ENCODE results near the gene EPHB2.

The EPHB2 gene

DNA sequence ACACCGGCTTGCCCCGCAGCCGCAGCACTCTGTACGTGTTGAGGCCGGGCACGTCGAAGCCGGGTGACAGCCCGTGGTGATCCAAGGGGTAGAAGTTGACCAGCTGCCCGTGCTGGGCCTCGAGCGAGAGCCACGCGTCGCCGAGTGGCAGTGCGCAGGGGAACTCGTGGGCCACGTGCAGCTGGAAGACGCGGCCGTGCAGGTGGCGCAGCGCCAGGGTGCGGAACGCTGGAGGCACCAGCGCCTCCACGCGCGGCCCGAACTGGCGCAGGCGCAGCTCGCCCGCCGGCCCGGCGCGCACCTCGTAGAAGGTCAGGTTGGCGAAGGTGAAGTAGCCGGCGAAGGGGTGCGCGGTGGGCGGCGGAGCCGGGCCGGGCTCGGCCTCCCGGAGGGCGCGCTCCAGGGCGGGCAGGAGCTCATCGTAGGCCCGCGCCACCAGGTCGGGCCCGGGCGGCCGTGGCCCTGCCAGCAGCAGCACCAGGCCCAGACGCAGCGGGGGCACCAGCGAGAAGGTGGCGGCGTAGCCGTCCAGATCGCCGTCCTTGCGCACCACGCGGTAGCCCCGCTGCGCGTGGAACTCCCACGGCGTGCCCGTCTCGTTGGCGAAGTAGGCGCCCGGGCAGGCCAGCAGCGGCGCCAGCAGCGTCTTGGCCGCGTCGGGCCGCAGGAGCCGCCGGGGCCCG, 242.6 kb downstream of the EPHB2 start:
- no peak for DNase-seq (ENCODE audit: low spot score)

DNA sequence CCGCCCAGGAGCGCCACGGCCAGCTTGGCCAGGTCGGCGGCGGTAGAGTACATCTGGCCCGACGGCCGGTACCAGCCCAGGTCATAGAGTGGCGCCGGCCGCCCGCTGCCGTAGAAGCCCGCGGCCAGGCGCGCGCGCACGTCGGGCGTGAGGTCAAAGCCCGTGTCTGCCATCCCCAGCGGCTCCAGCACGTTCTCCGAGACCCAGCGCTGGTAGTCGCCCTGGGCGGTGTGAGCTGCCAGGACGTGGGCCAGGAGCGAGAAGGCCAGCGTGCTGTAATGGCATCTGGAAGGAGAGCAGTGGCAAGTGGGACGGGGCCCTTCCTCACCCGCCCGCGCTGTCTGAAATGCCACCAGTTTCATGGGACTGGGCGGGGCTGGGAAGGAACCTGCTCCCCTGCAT, 243.1 kb downstream of the EPHB2 start:
- DNase-seq (ENCODE audit: low spot score) = no peak

DNA sequence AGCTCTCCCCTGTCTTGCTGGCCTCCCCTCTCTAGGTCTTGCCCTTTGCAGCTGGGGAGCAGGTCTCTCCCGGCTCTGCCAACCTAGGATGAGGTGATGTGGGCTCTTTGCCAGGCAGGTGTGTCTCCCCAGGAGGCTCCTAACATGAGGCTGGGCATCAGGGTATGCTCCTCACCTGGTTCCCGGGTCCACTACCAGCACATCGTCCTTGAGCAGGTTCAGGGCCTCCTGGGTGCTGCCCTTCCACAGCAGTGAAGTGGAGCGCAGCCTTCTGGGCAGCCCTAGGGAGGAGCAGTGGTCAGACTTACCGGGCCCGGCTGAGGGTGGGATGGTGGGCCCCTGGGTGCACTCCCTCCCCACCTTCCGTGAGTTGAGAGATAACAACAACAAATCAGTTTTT, 244.5 kb downstream of the EPHB2 start:
- no peak for DNase-seq (ENCODE audit: low spot score)

GRCh38 chr1:22957066-22957465, 246.4 kb downstream of the EPHB2 start:
- no peak for DNase-seq (ENCODE audit: low spot score)

DNA sequence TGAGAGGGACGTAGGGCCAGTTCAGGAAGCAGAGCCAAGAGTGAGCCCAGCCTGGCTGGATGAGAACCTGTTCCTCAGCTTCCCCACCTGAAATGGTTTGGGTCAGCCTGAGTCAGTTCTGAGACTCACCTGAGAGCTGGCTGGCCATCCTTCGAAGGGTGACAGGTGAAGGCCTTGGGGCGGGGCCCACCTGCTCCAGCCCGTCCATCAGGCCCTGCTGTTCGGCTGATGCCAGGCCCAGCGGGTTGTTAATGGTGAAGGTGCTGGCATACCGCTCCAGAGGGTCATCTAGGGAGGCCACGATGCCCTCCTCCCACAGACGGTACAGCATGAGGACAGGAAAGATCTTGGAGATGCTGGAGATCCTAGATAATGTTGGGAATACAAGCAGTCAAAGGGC, 247.9 kb downstream of the EPHB2 start:
- no peak for DNase-seq (ENCODE audit: low spot score)

DNA sequence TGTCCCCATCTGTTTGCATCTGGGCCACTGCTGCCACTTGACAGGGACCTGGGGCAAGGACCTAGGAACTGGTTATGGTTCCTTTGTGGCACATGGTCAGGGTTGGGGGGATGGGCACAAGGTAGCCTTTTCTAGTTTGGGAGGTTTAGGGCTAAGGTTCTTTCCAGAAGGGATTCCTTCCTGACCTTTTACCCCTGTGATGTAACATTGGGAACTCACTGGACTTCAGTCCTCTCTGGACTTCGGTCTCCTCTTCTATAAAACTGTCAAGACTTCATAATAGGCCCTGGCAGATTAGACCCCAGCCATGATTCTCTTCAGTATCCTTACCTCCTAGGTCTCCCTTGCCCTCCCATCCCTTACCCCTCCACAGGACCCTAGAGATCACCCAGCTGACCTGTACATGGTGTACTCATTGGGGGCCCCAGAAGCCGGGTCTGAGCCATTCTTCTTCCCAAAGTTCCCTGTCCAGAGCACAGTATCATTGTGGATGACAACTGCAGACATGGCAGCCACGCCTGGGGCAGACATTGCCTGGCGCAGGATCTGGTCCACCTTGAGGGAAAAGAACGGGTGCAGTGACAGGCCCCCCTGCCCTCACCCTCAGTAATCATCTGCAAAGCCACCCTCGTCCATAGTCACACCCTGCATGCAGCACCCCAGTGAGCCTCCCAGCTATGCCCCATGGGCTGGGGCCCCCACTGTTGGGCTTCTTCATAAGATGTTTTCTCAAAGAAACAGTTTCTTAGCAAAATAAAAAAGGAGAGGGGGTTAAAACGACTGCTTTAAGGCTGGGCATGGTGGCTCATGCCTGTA, 249.1 kb downstream of the EPHB2 start:
- no peak for DNase-seq (ENCODE audit: low spot score)

DNA sequence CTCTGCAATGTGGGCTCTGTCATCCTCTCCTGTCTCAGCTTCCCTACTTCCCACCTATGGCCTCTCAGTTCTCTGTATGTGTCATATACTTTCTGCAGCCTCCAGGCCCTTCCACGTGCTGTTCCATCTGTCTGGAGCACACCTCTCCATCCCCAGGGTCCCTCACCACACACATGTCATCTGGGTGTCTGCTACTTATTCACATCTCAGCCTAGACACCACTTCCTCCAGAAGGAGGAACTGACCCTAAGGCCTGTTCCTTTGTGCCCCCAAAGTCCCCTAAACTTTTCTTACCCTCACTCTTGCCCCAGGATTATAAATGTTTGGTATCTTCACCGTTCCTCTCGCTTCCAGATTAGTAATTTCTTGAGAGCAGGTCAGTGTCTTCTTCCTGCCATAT, 251.9 kb downstream of the EPHB2 start:
- DNase-seq (ENCODE audit: low spot score) = no peak

GRCh38 chr1:22963044-22963677, 252.5 kb downstream of the EPHB2 start:
- no peak for DNase-seq (ENCODE audit: low spot score)

DNA sequence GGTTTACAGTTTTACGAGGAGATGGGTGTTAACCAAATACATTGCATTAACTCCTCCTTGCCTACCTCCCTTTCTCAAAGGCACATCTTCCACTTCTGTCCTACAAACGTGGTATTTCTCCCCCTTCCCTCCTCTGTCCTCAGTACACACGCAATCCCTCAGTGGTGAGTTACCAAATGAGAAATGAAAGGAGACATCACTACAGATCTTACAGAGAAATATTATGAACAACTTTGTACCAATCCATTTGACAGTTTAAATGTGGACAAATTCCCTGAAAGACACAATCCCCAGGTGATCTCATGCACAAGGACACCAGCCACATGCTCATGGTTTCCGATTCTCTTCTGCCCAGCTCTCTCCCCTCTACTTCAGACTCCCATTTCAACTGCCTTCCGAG, 255.7 kb downstream of the EPHB2 start:
- no peak for DNase-seq (ENCODE audit: low spot score)

- no peak for DNase-seq (ENCODE audit: low spot score)
These were observed 257.2 kb downstream of the EPHB2 start for GRCh38 chr1:22967833-22968232.

GRCh38 chr1:22969304-22969709, 258.7 kb downstream of the EPHB2 start:
- DNase-seq (ENCODE audit: low spot score) = no peak

GRCh38 chr1:22970096-22970495, 259.5 kb downstream of the EPHB2 start:
- DNase-seq (ENCODE audit: low spot score) = no peak
